GM12874 (cell line): ENCODE results near the gene CAMK2D.

Experiments used
- CTCF ChIP-seq: IDR thresholded peaks from 2 replicates; pipeline ENCODE4 v1.5.1; 2011; ENCODE audit warnings: low read depth, mild to moderate bottlenecking, control low read depth, low read length, moderate library complexity; ENCODE audit not compliant: insufficient read depth

Gene CAMK2D

GRCh38 chr4:113480109-113480508 lies 281.4 kb downstream of the CAMK2D start:
- no peak for TF ChIP-seq CTCF

GRCh38 chr4:113478032-113478431 lies 283.5 kb downstream of the CAMK2D start:
- TF ChIP-seq CTCF, result no peak

- no peak for TF ChIP-seq CTCF
Measured at GRCh38 chr4:113476800-113477199, 284.7 kb downstream of the CAMK2D start.

- no peak for TF ChIP-seq CTCF
Measured at GRCh38 chr4:113474017-113474416, 287.5 kb downstream of the CAMK2D start.

- TF ChIP-seq CTCF, result no peak
Measured at GRCh38 chr4:113472864-113473263, 288.7 kb downstream of the CAMK2D start.

GRCh38 chr4:113471146-113471860 lies 290.2 kb downstream of the CAMK2D start:
- TF ChIP-seq CTCF, result no peak

GRCh38 chr4:113469926-113470325 lies 291.6 kb downstream of the CAMK2D start:
- no peak for TF ChIP-seq CTCF
